COLO829 (cell line): ENCODE results near the gene RNLS.
A peak's percentile ranks its signal among the peaks of the same experiment; 100 is the strongest.

Source experiments
- DNase-seq: peaks from one replicate; pipeline ENCODE4 v3.0.0; 2012; ENCODE audit warnings: low spot score

Gene RNLS

DNA sequence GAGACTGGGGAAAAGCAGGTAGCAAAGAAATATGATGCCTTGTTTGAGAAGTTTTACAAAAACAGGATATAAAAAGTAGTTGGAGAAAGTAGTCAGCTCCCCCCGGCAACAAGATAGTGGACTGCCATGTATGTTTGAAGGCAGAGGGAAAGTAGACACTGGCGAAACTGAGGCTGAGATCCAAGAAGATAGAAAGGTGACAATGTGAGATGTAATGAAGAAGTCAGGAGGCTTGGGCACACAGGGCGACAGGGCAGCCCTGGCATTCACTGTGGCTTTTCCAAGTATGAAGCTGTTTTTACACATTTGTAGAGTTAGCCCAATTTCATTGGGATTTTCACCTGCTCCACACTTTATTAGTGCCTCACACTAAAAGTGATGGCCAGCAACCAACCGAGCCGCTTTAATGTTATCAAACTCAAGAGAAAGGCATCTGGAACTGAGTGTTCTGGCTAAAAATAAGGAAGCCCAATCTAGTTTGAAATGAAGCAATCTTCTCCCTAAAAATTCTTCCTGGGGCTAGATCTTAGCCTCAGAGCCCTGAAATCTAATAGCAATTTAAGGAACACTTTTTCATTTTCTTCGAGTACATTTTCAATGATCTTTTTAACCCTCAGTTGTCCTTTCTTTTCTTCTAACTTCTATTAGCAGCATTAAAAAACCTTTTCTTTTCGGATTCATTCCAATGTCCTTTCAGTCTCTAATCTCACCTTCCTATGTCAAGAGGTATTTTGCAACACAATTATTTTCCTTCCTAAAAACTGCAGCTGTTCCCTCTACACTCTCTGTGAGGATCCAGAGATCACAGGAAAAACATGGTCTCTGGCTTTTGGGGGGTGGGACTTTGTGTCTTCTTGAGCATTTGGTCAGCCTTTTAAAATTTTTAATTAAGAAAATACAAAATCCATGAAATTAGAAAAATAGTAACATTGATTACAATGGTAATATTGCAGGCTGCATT, 108.0 kb downstream of the RNLS start:
- no peak for DNase-seq

DNA sequence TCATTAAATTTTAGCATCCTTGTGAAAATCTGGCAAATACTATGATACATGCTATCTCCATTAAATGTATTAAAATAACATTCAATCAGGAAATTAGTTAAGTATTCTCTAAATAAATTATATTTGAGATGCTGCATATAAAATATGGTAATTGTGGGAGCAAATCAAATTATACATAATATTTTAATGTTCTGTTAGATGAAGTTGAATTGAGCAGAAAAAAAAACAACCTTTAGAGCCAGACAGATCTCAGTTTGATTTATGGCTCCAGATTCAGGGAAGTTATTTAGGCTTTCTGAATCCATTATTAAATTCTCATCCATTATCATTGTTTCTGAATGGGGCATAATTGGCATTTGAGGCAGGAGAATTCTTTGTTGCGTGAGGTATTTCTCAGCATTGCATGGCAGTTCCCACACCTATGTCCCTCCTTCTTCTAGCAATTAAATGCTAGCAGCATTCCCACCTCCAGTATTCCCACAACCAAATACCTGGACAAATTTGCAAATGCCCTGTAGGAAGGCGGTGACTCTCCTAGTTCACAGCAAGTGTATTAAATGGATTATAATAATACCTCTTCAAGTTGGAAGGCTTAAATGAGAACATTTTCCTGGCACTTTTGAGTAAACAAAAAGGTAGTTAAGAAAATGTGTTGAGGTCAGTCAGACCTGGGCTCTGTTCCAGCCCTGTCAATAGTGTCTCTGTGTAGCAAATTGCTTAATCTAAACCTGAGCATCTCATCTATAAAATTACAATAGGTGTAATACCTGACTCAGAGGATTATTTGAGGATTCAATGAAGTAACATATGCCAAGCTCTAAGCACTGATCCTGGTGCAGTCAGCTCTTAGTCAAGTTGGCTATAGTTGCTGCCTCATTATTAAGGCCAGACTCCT, 108.9 kb downstream of the RNLS start:
- DNase-seq: no peak

DNA sequence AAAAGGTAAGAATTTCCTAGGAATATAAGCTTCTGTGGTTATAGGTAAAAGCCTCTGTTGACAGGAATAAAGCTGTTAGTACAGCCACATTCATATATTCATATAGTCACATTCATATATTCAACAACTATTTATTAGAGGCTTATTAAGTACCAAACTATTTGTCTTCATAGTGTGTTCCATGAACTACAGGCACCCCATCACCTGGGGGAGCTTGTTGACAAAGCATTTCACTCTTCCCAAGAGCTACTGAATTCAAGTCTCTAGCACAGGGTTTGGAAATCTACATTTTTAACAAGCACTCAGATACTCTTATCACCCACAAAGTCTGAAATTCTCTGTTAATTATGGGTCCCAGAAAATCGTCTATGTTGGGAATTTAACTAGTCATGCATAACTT, 110.6 kb downstream of the RNLS start:
- DNase-seq: no peak

DNA sequence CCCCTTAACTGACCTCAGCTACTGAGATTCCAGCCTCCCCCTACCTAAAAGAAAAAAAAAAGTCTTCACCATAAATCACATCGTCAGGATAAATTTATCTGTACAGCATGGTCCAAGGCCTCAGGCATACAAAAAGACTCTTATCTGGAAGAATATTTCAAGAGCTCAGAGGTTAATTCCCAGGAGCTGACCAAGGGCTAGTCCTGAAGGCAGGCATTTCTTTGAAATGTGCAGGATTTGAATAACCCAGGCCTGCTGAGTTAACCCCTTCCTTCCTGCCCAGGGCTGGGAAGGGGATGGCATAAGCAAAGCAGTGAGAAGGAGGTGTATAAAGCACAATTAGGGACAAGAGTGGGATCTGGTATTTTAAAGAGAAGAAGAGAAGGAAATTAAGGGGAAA, 111.2 kb downstream of the RNLS start:
- peak; percentile 14 for DNase-seq

DNA sequence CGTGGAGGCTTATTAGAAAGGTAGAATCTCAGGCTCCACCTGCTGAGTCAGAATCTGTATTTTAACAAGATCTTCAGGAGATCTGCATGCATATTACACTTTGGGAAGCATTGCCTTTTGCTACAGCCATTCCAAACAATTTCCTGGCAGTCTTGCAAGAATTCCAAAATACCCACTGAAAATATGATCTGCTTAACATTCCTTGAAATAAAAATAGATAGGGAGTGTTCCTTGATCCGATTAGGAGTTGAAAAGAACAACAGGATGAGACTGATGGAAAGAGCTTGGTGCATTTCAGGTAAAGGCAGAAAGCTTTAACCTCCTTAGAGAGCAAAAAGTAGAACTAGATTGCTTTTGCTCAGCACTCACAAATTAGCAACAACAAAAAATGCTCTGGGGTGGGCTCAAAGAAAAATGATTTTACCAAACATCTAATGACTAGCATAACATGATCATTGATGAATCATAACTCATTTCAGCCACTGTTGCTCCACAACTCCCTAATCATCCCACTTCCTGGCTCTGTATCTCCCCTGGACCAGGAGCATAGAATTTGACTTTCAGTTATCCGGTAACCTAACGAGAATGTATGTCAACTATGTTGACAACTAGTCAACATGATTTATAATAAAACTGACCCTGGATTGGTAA, 115.2 kb downstream of the RNLS start:
- no peak for DNase-seq

DNA sequence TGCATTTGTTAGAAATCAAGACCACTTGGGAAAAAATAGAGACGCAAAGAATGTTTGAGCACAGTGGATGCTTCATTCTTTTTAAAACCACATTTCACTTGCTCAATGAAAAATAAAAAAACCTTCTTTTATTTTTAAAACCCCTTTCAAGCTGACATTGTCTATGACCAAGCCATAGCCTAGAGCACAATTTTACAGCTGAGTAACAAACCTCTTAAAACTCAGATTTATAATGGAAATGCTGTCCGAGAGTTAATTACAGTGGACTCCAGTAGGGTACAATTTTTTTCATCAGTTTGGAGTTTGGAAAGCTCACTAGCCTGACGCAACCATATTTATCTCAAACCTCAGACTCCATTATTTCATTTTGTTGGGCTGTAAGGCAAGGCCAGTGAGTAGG, 116.3 kb downstream of the RNLS start:
- peak; percentile 3 for DNase-seq

DNA sequence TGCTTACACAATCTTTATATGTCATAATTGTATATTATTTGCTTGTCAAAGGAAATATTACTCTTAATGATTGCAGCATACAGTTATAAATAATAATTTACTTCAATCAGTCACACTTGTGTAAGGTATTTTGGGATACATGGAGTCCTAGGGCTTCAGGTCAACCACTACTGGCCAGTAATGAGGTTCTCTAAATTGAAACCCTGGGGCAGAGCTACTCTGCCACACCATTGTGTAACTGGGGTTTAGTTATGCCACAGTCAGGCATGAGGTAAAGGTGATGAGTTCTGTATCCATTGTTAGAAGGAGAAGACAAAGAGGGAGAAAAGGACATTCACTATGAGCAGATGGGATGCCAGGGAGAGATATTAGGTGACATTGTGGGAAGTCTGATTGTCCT, 117.4 kb downstream of the RNLS start:
- DNase-seq: no peak

DNA sequence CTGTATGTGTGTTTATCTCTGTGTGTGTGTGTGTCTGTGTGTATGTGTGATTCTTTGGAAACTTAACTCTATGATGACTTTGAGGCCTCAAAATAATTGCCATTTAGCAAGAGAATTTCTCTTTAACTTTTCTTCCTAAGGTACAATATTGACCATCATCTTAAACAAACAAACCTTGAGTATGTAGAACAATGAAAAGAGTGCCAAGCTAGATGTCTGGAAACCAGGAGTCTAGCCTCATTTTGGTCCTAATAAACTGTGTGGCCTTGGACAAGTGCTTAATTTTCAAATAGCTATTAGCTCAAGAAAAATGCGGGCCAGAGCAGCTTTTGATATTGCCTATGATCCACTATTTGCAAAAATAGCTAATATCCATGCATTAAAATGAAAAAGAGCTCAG, 119.3 kb downstream of the RNLS start:
- DNase-seq: no peak

DNA sequence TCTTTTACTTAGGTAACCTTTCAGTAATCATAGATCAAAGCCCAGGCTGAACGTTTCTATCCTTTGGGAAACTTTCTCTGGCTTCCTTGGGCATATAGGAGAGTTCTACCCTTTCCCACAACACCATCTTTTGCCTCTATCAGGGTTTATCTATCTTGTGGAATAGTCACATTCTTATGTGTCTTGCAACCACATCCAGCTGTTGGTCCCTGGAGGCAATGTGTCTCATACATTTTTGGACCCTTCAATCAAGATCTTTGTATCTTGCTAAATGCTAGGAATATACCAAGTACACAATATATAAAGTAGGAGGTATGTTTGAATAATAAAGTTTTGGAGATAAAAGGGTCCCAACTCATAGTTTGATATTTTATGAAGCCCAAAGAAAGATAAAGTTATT, 121.7 kb downstream of the RNLS start:
- DNase-seq: no peak

DNA sequence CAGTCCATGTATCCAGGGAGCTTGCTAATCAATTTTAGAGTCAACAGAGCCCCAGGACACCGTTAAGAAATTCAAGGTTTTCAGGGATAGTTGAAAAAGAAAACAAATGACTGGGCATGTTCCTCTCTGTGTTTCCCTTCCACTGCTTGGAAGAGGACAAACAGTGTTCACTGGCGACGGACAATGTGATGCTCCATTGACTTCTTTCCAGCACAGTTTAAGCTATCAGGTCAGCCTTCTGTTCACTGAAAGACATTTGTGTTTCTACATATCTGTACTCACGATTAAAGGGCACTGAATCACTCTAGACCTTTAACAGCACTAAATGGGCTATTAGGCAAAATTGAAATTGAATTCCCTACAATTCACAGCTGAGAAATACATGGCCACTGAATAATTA, 123.6 kb downstream of the RNLS start:
- no peak for DNase-seq

DNA sequence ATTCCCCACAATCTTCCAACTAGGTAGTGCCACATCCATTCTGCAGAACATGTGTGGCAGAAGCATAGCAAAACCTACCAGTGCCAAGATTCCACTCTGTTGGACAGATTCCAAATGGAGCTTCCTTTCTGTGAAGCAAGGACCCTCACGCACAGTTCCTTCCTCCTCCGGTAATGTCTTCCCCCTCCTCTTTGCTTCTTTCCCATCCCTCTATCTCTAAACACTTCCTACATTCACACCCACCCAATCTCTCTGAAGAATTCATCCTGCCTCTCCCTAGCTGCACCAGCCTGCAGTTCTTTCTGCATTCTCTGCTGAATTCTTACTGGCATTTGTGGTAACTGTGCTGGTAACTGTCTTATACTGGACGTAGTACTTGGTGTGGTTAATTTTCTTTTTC, 124.9 kb downstream of the RNLS start:
- DNase-seq: no peak

DNA sequence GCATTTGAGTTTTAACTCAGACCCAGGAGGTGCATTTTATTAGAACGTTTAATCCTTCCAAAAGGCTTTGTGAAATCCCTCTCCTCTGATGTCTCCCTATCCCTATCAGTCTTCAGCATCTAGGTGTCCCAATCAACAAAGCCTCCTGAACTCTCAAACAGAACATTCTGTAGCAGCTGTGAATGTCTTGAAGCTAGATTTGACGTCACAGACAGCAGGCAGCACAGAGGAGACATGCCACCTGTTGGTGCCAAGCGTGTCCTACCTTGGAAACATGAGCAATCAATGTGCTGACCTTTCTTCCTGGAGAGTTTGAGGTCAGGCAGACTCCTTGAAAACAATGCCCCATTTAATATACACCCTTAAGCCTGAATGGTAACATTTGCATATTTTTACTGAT, 125.5 kb downstream of the RNLS start:
- DNase-seq: no peak

DNA sequence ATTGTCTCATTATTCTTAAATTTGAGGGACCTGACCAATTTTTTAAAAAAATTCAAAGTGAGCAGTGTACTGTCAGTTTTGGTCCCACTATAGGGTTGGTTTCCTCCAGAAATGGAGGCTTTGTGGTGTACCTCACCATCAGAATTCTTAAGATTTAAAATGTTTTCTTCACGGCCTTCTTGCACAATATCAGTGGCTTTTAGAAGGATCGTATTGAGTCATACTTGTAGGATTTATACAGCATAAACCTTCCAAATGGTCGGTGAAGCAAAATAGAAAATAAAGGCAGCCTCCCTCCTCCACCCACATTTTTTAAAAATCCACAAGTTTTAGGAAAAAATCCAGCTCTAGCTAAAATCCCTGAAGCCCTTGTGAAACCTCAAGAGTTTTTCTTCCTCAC, 126.4 kb downstream of the RNLS start:
- no peak for DNase-seq

DNA sequence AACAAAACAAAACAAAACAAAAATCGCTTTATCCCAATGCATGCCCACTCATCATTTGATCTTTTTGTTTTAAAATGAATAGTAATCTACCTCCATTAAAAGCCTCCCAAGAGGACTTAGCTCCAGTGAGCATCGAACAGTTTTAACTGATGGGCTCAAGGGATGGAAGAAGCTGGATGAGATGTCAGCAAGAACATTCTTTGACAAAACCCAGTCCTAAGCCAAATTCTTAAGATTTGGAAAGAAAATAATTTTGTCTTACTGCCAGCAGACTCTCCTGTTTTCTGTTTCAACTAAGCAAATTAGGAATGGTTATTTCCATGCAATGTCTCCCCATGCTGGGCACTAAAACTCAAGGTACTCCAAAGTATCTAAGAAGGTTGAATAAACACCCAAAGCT, 127.3 kb downstream of the RNLS start:
- no peak for DNase-seq

DNA sequence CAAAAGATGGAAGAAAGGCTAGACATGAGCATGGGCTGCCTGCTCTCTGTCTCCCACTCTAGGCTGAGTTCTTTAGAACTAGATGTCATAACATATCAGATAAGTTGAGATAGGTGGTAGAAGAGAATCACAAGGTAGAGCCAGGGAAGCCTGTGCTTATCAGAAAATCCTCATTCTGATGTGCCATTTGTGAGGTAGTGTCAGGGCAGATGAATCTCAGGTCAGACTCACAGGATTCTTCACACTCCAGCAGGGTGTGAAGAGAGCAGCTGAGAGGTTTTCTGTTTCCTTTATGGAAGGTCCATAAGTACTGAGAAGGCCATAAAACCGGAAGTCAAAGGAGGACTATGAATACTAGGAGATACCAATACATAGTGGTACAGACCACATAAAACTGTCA, 132.9 kb downstream of the RNLS start:
- DNase-seq: no peak

DNA sequence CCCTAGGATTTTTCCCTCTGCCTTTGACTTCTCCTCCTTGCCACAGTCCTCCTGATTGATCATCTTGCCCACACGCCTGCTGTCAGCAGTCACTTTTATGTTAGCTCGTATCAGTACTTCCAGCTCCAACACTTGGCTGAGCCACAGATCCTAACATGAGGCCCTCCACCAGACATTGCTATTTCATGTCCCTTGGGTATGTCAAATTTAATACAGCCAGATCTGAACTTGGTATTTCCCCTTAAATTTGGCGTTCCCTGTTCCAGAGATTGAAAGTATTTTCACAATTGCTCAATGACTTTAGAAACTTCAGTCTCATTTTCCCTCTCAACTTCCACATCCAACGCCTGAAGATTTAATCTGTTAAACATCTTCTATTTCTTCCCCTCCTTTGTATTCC, 140.4 kb downstream of the RNLS start:
- no peak for DNase-seq

DNA sequence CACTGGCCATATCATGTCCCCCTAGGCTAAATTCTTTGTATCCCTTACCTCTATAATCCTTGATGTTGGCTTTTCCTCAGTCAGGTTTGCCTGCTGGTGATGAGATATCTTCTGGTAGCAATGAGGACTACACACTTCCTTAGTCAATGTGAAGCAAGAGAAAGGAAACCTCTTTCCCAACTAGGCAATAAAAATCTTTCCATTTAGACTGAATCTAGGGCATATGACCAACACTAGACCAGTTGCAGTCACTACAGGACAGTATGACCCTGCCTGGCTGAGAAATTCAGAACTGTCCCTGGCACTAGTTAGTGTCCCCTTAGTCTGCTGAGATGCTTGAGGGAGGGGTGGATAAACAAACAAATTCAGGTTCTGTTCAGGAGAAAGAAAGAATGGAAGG, 142.6 kb downstream of the RNLS start:
- no peak for DNase-seq

DNA sequence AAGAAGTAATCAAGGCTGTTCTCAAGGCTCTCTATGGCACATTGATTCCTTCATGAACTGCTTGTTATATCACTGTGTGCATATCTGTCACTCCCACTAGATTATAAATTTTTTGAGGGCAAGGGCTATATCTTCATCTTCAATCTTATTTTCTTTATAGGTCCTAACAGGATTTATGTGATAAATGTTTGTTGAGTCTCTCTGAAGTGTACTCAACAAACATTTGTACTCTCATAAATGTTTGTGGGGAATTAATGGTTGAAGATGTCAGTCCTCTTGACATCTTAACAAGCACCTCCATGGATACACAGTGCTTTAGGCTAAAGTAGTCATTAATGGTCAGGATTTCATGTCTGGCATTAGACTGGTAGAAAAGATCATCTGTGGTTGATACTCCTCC, 143.2 kb downstream of the RNLS start:
- no peak for DNase-seq

DNA sequence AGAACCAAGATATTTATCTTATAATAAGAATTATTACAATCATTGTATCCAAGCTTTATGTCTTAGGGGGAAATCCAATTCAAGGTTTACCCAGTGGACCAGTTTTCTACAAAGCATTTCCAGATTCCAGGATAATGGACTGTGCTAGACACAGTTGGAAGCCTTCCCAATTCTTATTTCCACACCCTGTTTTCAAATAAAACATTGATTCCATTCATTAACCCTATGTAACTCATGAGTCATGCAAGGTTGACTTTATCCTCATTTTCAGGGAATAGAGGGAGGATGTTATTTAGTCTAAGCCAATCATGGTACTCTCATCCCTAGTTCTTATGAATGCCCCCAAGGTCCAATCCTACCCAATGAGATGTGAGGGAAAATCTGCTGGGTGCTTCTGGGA, 145.7 kb downstream of the RNLS start:
- DNase-seq: peak; percentile 53

DNA sequence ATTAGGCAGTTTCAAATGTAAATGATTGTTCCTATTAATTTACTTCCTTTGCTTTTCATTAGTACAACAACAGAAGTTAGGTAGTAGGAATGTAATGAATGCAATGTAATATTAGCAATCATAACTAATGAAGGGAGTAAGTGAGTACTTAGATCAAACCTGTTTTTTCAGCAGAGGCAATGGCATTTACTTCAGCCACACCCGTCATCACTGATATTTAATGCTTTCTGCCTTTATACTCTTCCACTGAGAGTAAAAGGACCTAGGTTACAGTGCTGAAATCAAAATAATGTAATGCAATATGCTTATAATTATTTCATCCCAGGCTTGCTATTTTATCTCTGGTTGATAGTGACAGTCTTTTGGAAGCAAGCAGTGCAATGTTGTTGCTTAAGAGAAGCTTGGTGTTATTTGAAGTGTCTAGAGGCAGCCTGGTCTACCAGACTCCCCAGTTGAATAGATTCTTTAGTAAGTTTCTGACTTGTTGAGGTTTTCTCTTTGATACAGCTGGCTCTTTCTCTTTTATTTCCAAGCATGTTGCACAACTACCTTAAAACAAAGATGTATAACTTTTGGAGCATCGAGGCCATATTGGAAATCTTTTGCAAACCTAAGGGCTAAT, 149.4 kb downstream of the RNLS start:
- no peak for DNase-seq

DNA sequence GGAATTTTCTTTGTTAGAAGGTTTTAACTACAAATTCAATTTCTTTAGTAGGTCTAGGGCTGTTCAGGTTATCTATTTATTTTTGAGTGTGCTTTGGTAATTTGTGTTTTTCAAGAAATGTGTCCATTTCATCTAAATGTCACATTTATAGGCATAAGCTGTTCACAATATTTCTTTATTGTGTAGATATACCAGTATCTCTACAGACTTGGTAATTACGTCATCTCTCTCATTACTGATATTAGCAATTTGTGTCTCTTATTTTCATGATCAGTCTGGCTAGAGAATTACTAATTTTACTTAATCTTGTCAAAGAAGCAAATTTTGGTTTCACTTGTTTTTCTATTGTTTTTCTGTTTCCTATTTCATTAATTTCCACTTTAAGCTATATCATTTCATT, 152.0 kb downstream of the RNLS start:
- no peak for DNase-seq

DNA sequence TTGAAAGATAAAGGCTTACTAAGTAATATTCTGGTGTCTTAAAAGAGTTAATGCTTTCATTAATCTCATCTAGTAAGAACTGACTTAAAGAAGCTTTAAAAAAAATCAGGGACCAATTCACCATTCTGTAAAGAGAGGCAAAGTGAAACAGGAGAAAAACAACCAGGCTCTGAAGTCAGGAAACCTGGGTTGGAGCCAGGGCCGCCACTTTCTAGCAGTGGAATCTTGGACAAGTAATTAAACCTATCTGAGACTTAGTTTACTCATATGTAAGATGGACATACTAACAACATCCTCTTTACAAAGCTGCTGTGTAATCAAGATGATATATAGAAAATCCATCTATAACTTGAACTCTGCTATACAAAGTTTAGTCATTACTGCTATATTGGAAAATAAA, 154.1 kb downstream of the RNLS start:
- no peak for DNase-seq
